Esophagus squamous epithelium (tissue), 5 donors: ENCODE results near the gene RAB26. TPM values are rescaled to one million over a fixed set of nuclear protein-coding genes. Genes with fewer than 3 reads are reported as not detected.
"Not testable (repeated sequence)": the region's sequence is repeated elsewhere in the genome, so short reads cannot be mapped to it uniquely, and the experiment has no call there.

Source experiments
- DNase-seq: peaks from one replicate; lab custom pipeline; 2025; lab: John Stamatoyannopoulos, UW
- H3K27ac ChIP-seq, 4 donors: fragments of 200-600 bp; sonication (generic); one replicate each; pipeline ENCODE4 v1.5.1; 2016 to 2019; ENCODE audit warnings: mild to moderate bottlenecking in 1 of 4
- H3K27me3 ChIP-seq, 4 donors: fragments of 200-600 bp; sonication (generic); 1 replicate in 3 of 4; 2 replicates in 1 of 4; pipeline versions ENCODE4 v1.5.1 to v1.6.0; 2017 to 2021; ENCODE audit warnings: antibody characterized with exemption in 1 of 4
- H3K36me3 ChIP-seq, 3 donors: fragments of 200-600 bp; sonication (generic); one replicate each; pipeline ENCODE4 v1.5.1; 2016 to 2019
- H3K4me1 ChIP-seq, 3 donors: fragments of 200-600 bp; sonication (generic); one replicate each; pipeline ENCODE4 v1.5.1; 2017 to 2019
- H3K4me3 ChIP-seq, 4 donors: fragments of 200-600 bp; sonication (generic); 1 replicate in 3 of 4; 2 replicates in 1 of 4; pipeline ENCODE4 v1.5.1; 2016 to 2019; ENCODE audit warnings: mild to moderate bottlenecking in 2 of 4, moderate library complexity in 1 of 4
- H3K9me3 ChIP-seq, 3 donors: fragments of 200-600 bp; sonication (generic); one replicate each; pipeline ENCODE4 v1.5.1; 2016 to 2019
- CTCF ChIP-seq, 6 experiments: fragments of 450-650 bp in 4 of 6; fragments of 200-600 bp in 2 of 6; sonication (generic) in 2 of 6; IDR thresholded peaks; one replicate each; pipeline ENCODE4 v1.5.1; 2016 to 2019; ENCODE audit warnings: antibody characterized with exemption in 6 of 6, mild to moderate bottlenecking in 4 of 6, moderate library complexity in 4 of 6
- POLR2A ChIP-seq, 4 donors: fragments of 450-650 bp; IDR thresholded peaks; one replicate each; pipeline ENCODE4 v1.6.1; 2017; ENCODE audit warnings: antibody characterized with exemption in 4 of 4, mild to moderate bottlenecking in 4 of 4, moderate library complexity in 3 of 4
- WGBS, 2 donors: methylation state at CpG; one replicate each; pipeline ENCODE4 v1.1.5; 2018; 5-methylcytosine and 5-hydroxymethylcytosine counted together
- intact Hi-C: fragments of 100-400 bp; cut with DNase I; formaldehyde crosslinking; loops from one replicate; pipeline ENCODE4 v1.15.0; 2022
- total RNA-seq, 4 donors: library from RNA; depleted of rRNA; stranded (reverse); fragments of >200 nt; gene quantifications; one replicate each; pipeline ENCODE4 v1.1.0, GENCODE V29; 2016
- donor health status: DM: yes; HTN: yes; CAD: no.

Gene RAB26
- total RNA-seq, 4 donors from 2014 or later = 0.26 to 4.2 (median 0.99) TPM

GRCh38 chr16:2122429-2122828 is 26.0 kb upstream of the RAB26 start:
- Histone ChIP-seq H3K36me3 (peaks cover 0 to under 1% (median 0%) of the 10 kb centered on the region in 3 donors), H3K4me1 (peaks cover 43 to 78% (median 62%) of the 10 kb centered on the region in 3 donors), H3K27ac (peak overlapping the region; percentile 42 to 94 (median 90)), H3K4me3 (no peak overlapping the region), H3K9me3 (no peaks in the 10 kb centered on the region), H3K27me3 (no peaks in the 10 kb centered on the region)
- intact Hi-C loops = no loop called here
- WGBS, 2 donors = 55 to 62% methylated on average over 4 to 9 of the region's 17 CpGs
- TF ChIP-seq POLR2A (IDR thresholded peaks at IDR 0.05) = no peak
- no peak for TF ChIP-seq CTCF (IDR thresholded peaks at IDR 0.05)
- DNase-seq = no peak

- peak overlapping the region; percentile 42 to 94 (median 94) for H3K27ac ChIP-seq
Observed at GRCh38 chr16:2122934-2123683, 25.3 kb upstream of the RAB26 start.

GRCh38 chr16:2123706-2124376 is 24.6 kb upstream of the RAB26 start:
- DNase-seq, H3K9me3 ChIP-seq, intact Hi-C loops, H3K27me3 ChIP-seq, H3K36me3 ChIP-seq: not testable (repeated sequence)
- peak overlapping the region in 3 of 4 donors; percentile 36 to 58 (median 38) for H3K4me3 ChIP-seq
- 40% methylated on average over 11 of the region's 27 CpGs; no CpG with 5 or more reads in 1 of the 2 donors for WGBS, 2 donors
- peaks cover 49 to 85% (median 71%) of the 10 kb centered on the region in 3 donors for H3K4me1 ChIP-seq
- peak overlapping the region; percentile 80 to 94 (median 94) for H3K27ac ChIP-seq

More at GRCh38 chr16:2122934-2123683, 25.3 kb upstream of the RAB26 start:
- H3K27me3 ChIP-seq, DNase-seq, H3K9me3 ChIP-seq, intact Hi-C loops, H3K36me3 ChIP-seq, H3K4me3 ChIP-seq: not testable (repeated sequence)
- 60% methylated on average over 1 of the region's 26 CpGs; no CpG with 5 or more reads in 1 of the 2 donors for WGBS, 2 donors
- peaks cover 43 to 80% (median 64%) of the 10 kb centered on the region in 3 donors for H3K4me1 ChIP-seq

- H3K4me3 ChIP-seq = peak overlapping the region in 3 of 4 donors; percentile 36 to 58 (median 38)
- H3K9me3 ChIP-seq, intact Hi-C loops, DNase-seq, H3K36me3 ChIP-seq, H3K27me3 ChIP-seq: not testable (repeated sequence)
- WGBS, 2 donors = 7% methylated on average over 3 of the region's 11 CpGs; no CpG with 5 or more reads in 1 of the 2 donors
- peaks cover 50 to 88% (median 73%) of the 10 kb centered on the region in 3 donors for H3K4me1 ChIP-seq
- H3K27ac ChIP-seq = peak overlapping the region; percentile 80 to 94 (median 94)
Observed at GRCh38 chr16:2124377-2124693, 24.1 kb upstream of the RAB26 start.

- H3K27me3 ChIP-seq, H3K36me3 ChIP-seq, H3K9me3 ChIP-seq, intact Hi-C loops, DNase-seq: not testable (repeated sequence)
- H3K4me3 ChIP-seq = peak overlapping the region in 3 of 4 donors; percentile 36 to 58 (median 38)
- TF ChIP-seq POLR2A (IDR thresholded peaks at IDR 0.05) = peak in 1 of 4 donors; percentile 22
- peaks cover 50 to 93% (median 73%) of the 10 kb centered on the region in 3 donors for H3K4me1 ChIP-seq
- H3K27ac ChIP-seq = peak overlapping the region; percentile 80 to 94 (median 94)
- WGBS, 2 donors = 4 to 14% methylated on average over 4 to 9 of the region's 37 CpGs
Observed at GRCh38 chr16:2124694-2125444, 23.6 kb upstream of the RAB26 start.

- WGBS, 2 donors = 100% methylated on average over 1 of the region's 11 CpGs; no CpG with 5 or more reads in 1 of the 2 donors
- DNase-seq, intact Hi-C loops, H3K9me3 ChIP-seq, H3K36me3 ChIP-seq, H3K27me3 ChIP-seq: not testable (repeated sequence)
- Histone ChIP-seq H3K4me3 (peak overlapping the region in 3 of 4 donors; percentile 36 to 58 (median 38)), H3K27ac (peak overlapping the region; percentile 80 to 94 (median 94)), H3K4me1 (peaks cover 50 to 96% (median 81%) of the 10 kb centered on the region in 3 donors)
Observed at GRCh38 chr16:2125609-2126008, 22.8 kb upstream of the RAB26 start.

GRCh38 chr16:2126161-2126743 is 22.2 kb upstream of the RAB26 start:
- WGBS, 2 donors = 0 to 21% methylated on average over 2 to 8 of the region's 21 CpGs
- peaks cover 50 to 96% (median 76%) of the 10 kb centered on the region in 3 donors for H3K4me1 ChIP-seq
- H3K36me3 ChIP-seq, H3K9me3 ChIP-seq, intact Hi-C loops, H3K27me3 ChIP-seq, DNase-seq: not testable (repeated sequence)
- H3K4me3 ChIP-seq = peak overlapping the region in 2 of 4 donors; percentile 10 to 58
- peak overlapping the region; percentile 80 to 94 (median 94) for H3K27ac ChIP-seq
- peak in 1 of 4 donors; percentile 36 for TF ChIP-seq POLR2A (IDR thresholded peaks at IDR 0.05)

GRCh38 chr16:2126928-2127556 is 21.4 kb upstream of the RAB26 start:
- H3K9me3 ChIP-seq, H3K27me3 ChIP-seq, intact Hi-C loops, H3K36me3 ChIP-seq, DNase-seq: not testable (repeated sequence)
- Histone ChIP-seq H3K4me3 (peak overlapping the region in 2 of 4 donors; percentile 10 to 58), H3K27ac (peak overlapping the region; percentile 80 to 94 (median 94)), H3K4me1 (peaks cover 44 to 96% (median 69%) of the 10 kb centered on the region in 3 donors)
- WGBS, 2 donors = 50% methylated on average over 4 to 8 of the region's 31 CpGs
